ENCODE measurements around the gene WDR5. TPM values are rescaled to one million over a fixed set of nuclear protein-coding genes. Genes with fewer than 3 reads are reported as not detected.
A peak's percentile ranks its signal among the peaks of the same experiment; 100 is the strongest.

WDR5 gene
- 19.8 and 21.0 TPM in 2 replicates for total RNA-seq
- polyA plus RNA-seq: 20.2 and 20.9 TPM in 2 replicates

GRCh38 chr9:134135343-134136117 lies at the start of gene WDR5:
Gene WDR5 (plus strand): TSS chr9:134136082. CDS start chr9:134139878, 3,796 bp downstream.
- H3K36me3 ChIP-seq (replicated peaks; ENCODE audit: insufficient read depth, low read depth): no peaks in the 10 kb centered on the region
- peak within 1 kb of the TSS; percentile 100 for H3K4me3 ChIP-seq
- under 1% methylated on average over 66 of the region's 81 CpGs for WGBS (ENCODE audit: low lambda C conversion rate, missing lambda C conversion rate)
- peak within 1 kb of the TSS; percentile 99 for H3K4me2 ChIP-seq
- H3K9me3 ChIP-seq (ENCODE audit: low read depth): no peaks in the 10 kb centered on the region
- peaks cover 45% of the 10 kb centered on the region for H3K79me2 ChIP-seq
- H2AFZ ChIP-seq: peak within 1 kb of the TSS; percentile 98
- H4K20me1 ChIP-seq (ENCODE audit: insufficient read depth, poor library complexity, severe bottlenecking): peaks cover 22% of the 10 kb centered on the region
- peak; percentile 22 for TF ChIP-seq CTCF (IDR thresholded peaks at IDR 0.05; ENCODE audit: poor library complexity)
- no peak for TF ChIP-seq EZH2 (IDR thresholded peaks at IDR 0.05; ENCODE audit: borderline replicate concordance)
- no peak for TF ChIP-seq EZH2phosphoT487 (IDR thresholded peaks at IDR 0.05; ENCODE audit: low read depth, severe bottlenecking, unreplicated experiment)
- no peaks in the 10 kb centered on the region for H3K27me3 ChIP-seq
- H3K27ac ChIP-seq: peak within 1 kb of the TSS; percentile 90
- H3K4me1 ChIP-seq (ENCODE audit: insufficient read depth): peaks cover 45% of the 10 kb centered on the region
- no peaks in the 10 kb centered on the region for H3K9me2 ChIP-seq (replicated peaks; ENCODE audit: insufficient read depth)
- DNase-seq (ENCODE audit: low spot score): peak; percentile 96

GRCh38 chr9:134088063-134088725 lies 47.7 kb upstream of the WDR5 start:
- Histone ChIP-seq H3K79me2 (no peaks in the 10 kb centered on the region), H3K27me3 (no peaks in the 10 kb centered on the region), H3K4me3 (no peak overlapping the region), H3K36me3 (replicated peaks; ENCODE audit: insufficient read depth, low read depth) (no peaks in the 10 kb centered on the region), H3K9me3 (ENCODE audit: low read depth) (no peaks in the 10 kb centered on the region), H3K9me2 (replicated peaks; ENCODE audit: insufficient read depth) (no peaks in the 10 kb centered on the region), H3K27ac (no peak overlapping the region), H3K4me2 (no peak overlapping the region), H2AFZ (no peak overlapping the region), H4K20me1 (ENCODE audit: insufficient read depth, poor library complexity, severe bottlenecking) (no peaks in the 10 kb centered on the region), H3K4me1 (ENCODE audit: insufficient read depth) (no peaks in the 10 kb centered on the region)
- no peak for DNase-seq (ENCODE audit: low spot score)
- TF ChIP-seq EZH2phosphoT487 (IDR thresholded peaks at IDR 0.05; ENCODE audit: low read depth, severe bottlenecking, unreplicated experiment): no peak
- TF ChIP-seq EZH2 (IDR thresholded peaks at IDR 0.05; ENCODE audit: borderline replicate concordance): no peak
- TF ChIP-seq CTCF (IDR thresholded peaks at IDR 0.05; ENCODE audit: poor library complexity): no peak
- 91% methylated on average over 14 of the region's 14 CpGs for WGBS (ENCODE audit: low lambda C conversion rate, missing lambda C conversion rate)

- H4K20me1 ChIP-seq (ENCODE audit: insufficient read depth, poor library complexity, severe bottlenecking): no peaks in the 10 kb centered on the region
- no peak for DNase-seq (ENCODE audit: low spot score)
- no peak overlapping the region for H3K4me2 ChIP-seq
- TF ChIP-seq EZH2phosphoT487 (IDR thresholded peaks at IDR 0.05; ENCODE audit: low read depth, severe bottlenecking, unreplicated experiment): no peak
- no peak for TF ChIP-seq CTCF (IDR thresholded peaks at IDR 0.05; ENCODE audit: poor library complexity)
- no peak for TF ChIP-seq EZH2 (IDR thresholded peaks at IDR 0.05; ENCODE audit: borderline replicate concordance)
- H3K36me3 ChIP-seq (replicated peaks; ENCODE audit: insufficient read depth, low read depth): no peaks in the 10 kb centered on the region
- no peak overlapping the region for H2AFZ ChIP-seq
- 83% methylated on average over 4 of the region's 4 CpGs for WGBS (ENCODE audit: low lambda C conversion rate, missing lambda C conversion rate)
- no peak overlapping the region for H3K27ac ChIP-seq
- no peaks in the 10 kb centered on the region for H3K4me1 ChIP-seq (ENCODE audit: insufficient read depth)
- peaks cover 4% of the 10 kb centered on the region for H3K27me3 ChIP-seq
- no peaks in the 10 kb centered on the region for H3K9me3 ChIP-seq (ENCODE audit: low read depth)
- H3K9me2 ChIP-seq (replicated peaks; ENCODE audit: insufficient read depth): no peaks in the 10 kb centered on the region
- H3K4me3 ChIP-seq: no peak overlapping the region
- no peaks in the 10 kb centered on the region for H3K79me2 ChIP-seq
These were observed 45.9 kb upstream of the WDR5 start for GRCh38 chr9:134089972-134090371.

All from hepatocyte (in vitro differentiated cells).